SK-N-SH (cell line): Measurements from ENCODE around the gene DUSP28.

Source experiments
- CTCF ChIP-seq: fragments of 200-600 bp; sonication (generic); IDR thresholded peaks from 2 replicates; pipeline ENCODE4 v1.6.1; 2017; ENCODE audit warnings: antibody characterized with exemption, mild to moderate bottlenecking, moderate library complexity
- EP300 ChIP-seq, 2 experiments: IDR thresholded peaks; 2 replicates each; pipeline versions ENCODE4 v1.4.0 to v1.6.1; 2012; ENCODE audit warnings: borderline replicate concordance in 1 of 2, low read depth in 1 of 2, low read length in 1 of 2
- FOSL2 ChIP-seq: IDR thresholded peaks from 2 replicates; pipeline ENCODE4 v1.4.0; 2012; ENCODE audit warnings: low read depth, mild to moderate bottlenecking, moderate library complexity, borderline replicate concordance
- FOXM1 ChIP-seq: IDR thresholded peaks from 2 replicates; pipeline ENCODE4 v1.4.0; 2012; ENCODE audit warnings: low read depth, mild to moderate bottlenecking
- MAX ChIP-seq: IDR thresholded peaks from 2 replicates; pipeline ENCODE4 v1.4.0; 2012; ENCODE audit warnings: low read depth
- MEF2A ChIP-seq: IDR thresholded peaks from 2 replicates; pipeline ENCODE4 v1.4.0; 2012; ENCODE audit warnings: low read depth, borderline replicate concordance
- NFIC ChIP-seq: IDR thresholded peaks from 2 replicates; pipeline ENCODE4 v1.4.0; 2012; ENCODE audit warnings: borderline replicate concordance
- POLR2AphosphoS5 ChIP-seq: IDR thresholded peaks from 2 replicates; pipeline ENCODE4 v1.6.1; 2012; ENCODE audit warnings: low read depth, low read length
- RCOR1 ChIP-seq: fragments of 150-350 bp; IDR thresholded peaks from 2 replicates; pipeline ENCODE4 v1.6.1; 2017; ENCODE audit warnings: antibody characterized with exemption, low read length
- SMC3 ChIP-seq: IDR thresholded peaks from 2 replicates; pipeline ENCODE4 v1.6.1; 2012; ENCODE audit warnings: low read depth, low read length, improper control_type of control experiment
- TAF1 ChIP-seq: IDR thresholded peaks from 2 replicates; pipeline ENCODE4 v1.6.1; 2012; ENCODE audit warnings: low read depth, mild to moderate bottlenecking, low read length, moderate library complexity, borderline replicate concordance
- YY1 ChIP-seq: IDR thresholded peaks from 2 replicates; pipeline ENCODE4 v1.4.0; 2012; ENCODE audit warnings: low read depth, mild to moderate bottlenecking

GRCh38 chr2:240529344-240529999 is 30.7 kb upstream of the DUSP28 start:
- TF ChIP-seq CTCF: no peak
- TF ChIP-seq YY1: no peak
- TF ChIP-seq MAX: no peak
- TF ChIP-seq FOSL2: no peak
- no peak for TF ChIP-seq SMC3
- TF ChIP-seq MEF2A: no peak
- TF ChIP-seq NFIC: no peak
- no peak for TF ChIP-seq RCOR1
- TF ChIP-seq EP300 (IDR thresholded peaks at IDR 0.05; ENCODE audit: borderline replicate concordance in 1 of 2, low read depth in 1 of 2, low read length in 1 of 2): no peak
- TF ChIP-seq POLR2AphosphoS5: no peak
- TF ChIP-seq FOXM1: no peak
- TF ChIP-seq TAF1: no peak
